ENCODE results near the gene PPP6R2. TPM values are rescaled to one million over a fixed set of nuclear protein-coding genes. Genes with fewer than 3 reads are reported as not detected.

The PPP6R2 gene
- total and polyA plus RNA-seq, 8 donors: 21.1 to 70.4 (median 25.1) TPM

GRCh38 chr22:50486561-50487289 lies 143.6 kb downstream of the PPP6R2 start, which contains the start of gene MIOX:
MIOX (plus strand) TSS chr22:50486859; CDS start chr22:50486898, 39 bp downstream.
- intact Hi-C loops (cut with DNase I): no loop called here
- TF ChIP-seq CTCF (IDR thresholded peaks at IDR 0.05): no peak
- FAIRE-seq (no peak), DNase-seq (peak in 4 of 6 donors; percentile 18 to 54 (median 50)), ATAC-seq (no peak)
- WGBS, 2 donors: 77% methylated on average over 19 to 23 of the region's 23 CpGs
- Histone ChIP-seq H3K4me3 (no peak within 1 kb of the TSS), H3K9me3 (no peaks in the 10 kb centered on the region), H3K27ac (peak within 1 kb of the TSS; percentile 78 to 82 (median 81)), H3K4me1 (peaks cover 0 to 14% (median 0%) of the 10 kb centered on the region in 3 donors), H3K36me3 (no peaks in the 10 kb centered on the region), H3K27me3 (no peaks in the 10 kb centered on the region)

- Histone ChIP-seq H3K27ac (no peak overlapping the region), H3K9me3 (no peaks in the 10 kb centered on the region), H3K27me3 (no peaks in the 10 kb centered on the region), H3K36me3 (no peaks in the 10 kb centered on the region), H3K4me1 (peaks cover 0 to 14% (median 0%) of the 10 kb centered on the region in 3 donors), H3K4me3 (no peak overlapping the region)
- ATAC-seq (no peak), FAIRE-seq (no peak), DNase-seq (peak in 3 of 6 donors; percentile 37 to 63 (median 57))
- intact Hi-C loops (cut with DNase I): no loop called here
- no peak for TF ChIP-seq CTCF (IDR thresholded peaks at IDR 0.05)
- 88 to 89% methylated on average over 23 of the region's 23 CpGs for WGBS, 2 donors
Measured at GRCh38 chr22:50487290-50488005, 144.3 kb downstream of the PPP6R2 start.

- Histone ChIP-seq H3K9me3 (no peaks in the 10 kb centered on the region), H3K27me3 (no peaks in the 10 kb centered on the region), H3K4me3 (no peak overlapping the region), H3K4me1 (peaks cover 0 to 14% (median 0%) of the 10 kb centered on the region in 3 donors), H3K36me3 (no peaks in the 10 kb centered on the region), H3K27ac (no peak overlapping the region)
- intact Hi-C loops (cut with DNase I): no loop called here
- TF ChIP-seq CTCF (IDR thresholded peaks at IDR 0.05): no peak
- peak in 3 of 6 donors; percentile 40 to 65 (median 40) for DNase-seq
- FAIRE-seq: no peak
- no peak for ATAC-seq
- 76 to 93% methylated on average over 10 to 18 of the region's 18 CpGs for WGBS, 2 donors
Measured at GRCh38 chr22:50488006-50488677, 145.0 kb downstream of the PPP6R2 start.

- no peak for TF ChIP-seq CTCF (IDR thresholded peaks at IDR 0.05)
- Histone ChIP-seq H3K9me3 (no peaks in the 10 kb centered on the region), H3K4me3 (no peak overlapping the region), H3K27ac (no peak overlapping the region), H3K36me3 (no peaks in the 10 kb centered on the region), H3K4me1 (peaks cover 0 to 13% (median 0%) of the 10 kb centered on the region in 3 donors), H3K27me3 (no peaks in the 10 kb centered on the region)
- WGBS, 2 donors: 83 to 87% methylated on average over 19 of the region's 19 CpGs
- intact Hi-C loops (cut with DNase I): no loop called here
- DNase-seq: peak in 2 of 6 donors; percentile 39 to 42
- no peak for ATAC-seq
- no peak for FAIRE-seq
Measured at GRCh38 chr22:50488886-50489285, 145.8 kb downstream of the PPP6R2 start.

Data from pancreas (tissue), 10 donors.